Astrocyte (in vitro differentiated cells and primary cell): ENCODE results near the gene SMPD3.

Experiments used
- CTCF ChIP-seq: IDR thresholded peaks from 2 replicates; pipeline ENCODE4 v1.5.1; 2011; ENCODE audit warnings: low read depth, mild to moderate bottlenecking, inconsistent platforms, low read length, moderate library complexity; ENCODE audit not compliant: insufficient read depth
- EZH2 ChIP-seq: IDR thresholded peaks from 2 replicates; pipeline ENCODE4 v1.6.1; 2012; ENCODE audit warnings: mild to moderate bottlenecking, low read length, inconsistent platforms; ENCODE audit not compliant: insufficient read depth

GRCh38 chr16:68345958-68346635, 102.2 kb downstream of the SMPD3 start:
- no peak for TF ChIP-seq CTCF
- TF ChIP-seq EZH2: no peak
